Cerebellar cortex (tissue), 1 donor: ENCODE data around the gene GSTK1.
"Not testable (repeated sequence)": the region's sequence is repeated elsewhere in the genome, so short reads cannot be mapped to it uniquely, and the experiment has no call there.

Experiments used
- DNase-seq: peaks from one replicate; pipeline ENCODE4 v3.0.0-alpha.2; 2015; ENCODE audit warnings: low spot score

GSTK1 gene

DNA sequence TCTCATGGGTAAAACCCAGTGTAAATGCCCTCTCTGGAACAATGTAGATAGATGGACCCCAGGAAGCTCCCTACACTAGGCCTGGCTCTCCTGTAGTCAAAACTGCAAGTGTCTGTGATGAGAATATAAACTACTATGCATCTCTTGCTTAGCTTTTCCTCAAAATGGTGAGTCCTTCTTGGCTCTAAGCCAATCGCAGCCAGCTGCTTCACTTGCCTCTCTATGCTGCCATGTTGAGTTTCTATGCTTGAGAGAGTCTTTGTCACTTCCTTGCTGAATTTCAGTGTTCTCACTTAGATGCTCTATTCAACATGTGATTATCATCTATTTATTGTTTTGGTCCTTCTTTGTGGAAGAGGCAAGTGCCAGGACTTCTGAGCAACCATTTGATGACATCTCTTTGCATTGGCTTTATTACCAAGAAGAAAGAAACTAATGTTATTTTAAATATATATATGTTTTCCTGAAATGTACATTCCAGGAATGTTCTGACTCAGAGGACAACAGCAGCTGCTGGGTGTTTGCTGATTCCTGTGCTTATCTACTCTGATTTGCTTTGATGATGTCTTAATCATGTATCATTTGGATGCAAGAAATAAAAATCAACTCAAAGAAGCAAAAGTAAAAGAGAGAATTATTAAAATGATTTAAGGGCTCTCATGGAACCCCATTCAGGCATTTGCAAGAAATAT is 24.8 kb upstream of the GSTK1 start:
- DNase-seq, result no peak

DNA sequence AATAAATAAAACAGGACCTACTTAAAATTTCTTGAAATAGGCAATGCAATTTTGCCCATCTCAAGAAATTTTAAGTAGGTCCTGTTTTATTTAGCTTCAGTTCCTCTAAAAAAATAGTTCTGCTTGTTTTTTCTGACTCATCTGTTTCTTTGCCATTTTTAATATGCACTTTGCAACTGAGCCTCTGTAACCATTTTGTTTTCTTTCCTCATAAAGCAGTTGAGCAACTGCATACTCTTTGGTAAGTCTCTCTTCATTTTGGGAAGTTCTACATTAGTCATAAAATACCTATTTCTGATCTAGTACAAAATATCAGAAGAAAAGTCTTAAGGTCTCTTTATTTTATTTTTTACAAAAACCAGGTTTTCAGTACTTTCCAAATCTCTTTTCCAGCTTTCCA is 23.4 kb upstream of the GSTK1 start:
- DNase-seq, result no peak

DNA sequence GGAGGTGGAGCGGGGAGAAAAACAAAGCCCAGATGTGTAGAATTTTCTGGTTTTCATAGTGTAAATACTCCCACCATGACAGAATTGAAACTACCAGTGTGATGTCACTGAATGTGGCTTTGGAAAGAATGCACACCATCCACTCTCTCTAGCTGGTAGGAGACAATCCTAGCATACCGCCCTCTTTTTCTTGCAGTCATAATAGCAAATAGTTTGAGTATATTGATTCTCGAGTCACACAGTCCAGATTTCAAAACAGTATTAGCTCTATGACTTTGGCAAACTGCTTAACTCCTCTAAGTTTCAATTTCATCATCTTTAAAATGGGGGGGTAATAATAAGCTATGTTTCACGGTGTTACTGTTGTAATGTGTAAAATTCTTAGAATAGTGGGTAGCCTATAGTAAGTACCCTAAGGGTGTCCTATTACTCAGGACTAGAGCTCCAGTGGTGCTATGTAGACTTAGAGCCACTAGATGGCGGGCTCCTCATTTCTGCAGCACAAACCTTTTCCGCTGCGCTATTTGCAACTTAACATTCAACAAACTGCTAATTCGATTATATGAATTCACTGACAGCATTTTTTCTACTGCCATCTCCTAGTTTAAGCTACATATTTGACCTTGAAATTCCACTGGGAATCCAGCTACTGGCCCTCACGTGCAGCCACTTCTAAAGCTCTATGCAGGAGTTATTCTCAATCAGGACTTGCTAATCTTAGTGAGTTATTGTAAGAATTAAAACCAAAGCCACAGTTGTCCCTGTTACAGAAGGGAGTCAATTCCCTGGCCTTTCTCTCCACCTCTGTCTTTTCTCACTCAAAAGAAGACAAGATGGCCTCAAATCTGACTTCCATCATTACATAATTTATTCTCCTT is 22.7 kb upstream of the GSTK1 start:
- peak; percentile 79 for DNase-seq

DNA sequence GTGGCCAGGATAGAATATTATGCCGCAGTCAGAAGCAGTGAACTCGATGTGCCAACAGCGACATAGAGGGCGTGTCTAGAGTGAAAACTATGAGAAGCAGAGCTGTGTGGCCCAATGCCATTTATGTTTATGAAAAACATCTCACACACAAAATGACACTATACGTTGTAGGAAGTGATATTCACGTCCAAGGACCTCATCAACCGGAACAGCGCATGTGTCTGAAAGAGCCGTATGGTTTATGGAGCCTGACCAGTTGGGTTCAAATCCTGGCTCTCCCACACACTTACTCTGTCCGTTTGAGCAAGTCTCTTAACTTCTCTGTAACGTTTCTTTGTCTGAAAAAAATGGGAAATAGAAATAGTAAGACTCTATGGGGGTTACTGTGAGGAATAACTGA is 20.9 kb upstream of the GSTK1 start:
- no peak for DNase-seq

DNA sequence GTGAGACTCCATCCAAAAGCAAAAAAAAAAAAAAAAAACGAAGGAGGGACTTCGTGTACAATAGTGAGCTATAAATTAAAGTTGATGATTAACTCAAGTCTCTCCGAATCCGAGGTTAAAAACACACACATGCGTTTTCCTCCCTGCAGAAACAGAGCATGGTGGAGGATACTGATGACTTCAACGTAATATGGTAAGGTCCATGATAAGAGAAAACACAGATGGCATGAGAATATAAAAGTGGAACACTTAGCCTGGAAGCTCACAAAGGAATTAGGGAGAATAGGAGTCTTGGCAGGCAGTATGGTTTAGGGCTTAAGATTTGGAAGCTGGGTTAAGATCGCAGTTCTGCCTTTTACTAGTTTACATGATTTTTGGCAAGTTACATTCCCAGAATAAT is 20.1 kb upstream of the GSTK1 start:
- no peak for DNase-seq

DNA sequence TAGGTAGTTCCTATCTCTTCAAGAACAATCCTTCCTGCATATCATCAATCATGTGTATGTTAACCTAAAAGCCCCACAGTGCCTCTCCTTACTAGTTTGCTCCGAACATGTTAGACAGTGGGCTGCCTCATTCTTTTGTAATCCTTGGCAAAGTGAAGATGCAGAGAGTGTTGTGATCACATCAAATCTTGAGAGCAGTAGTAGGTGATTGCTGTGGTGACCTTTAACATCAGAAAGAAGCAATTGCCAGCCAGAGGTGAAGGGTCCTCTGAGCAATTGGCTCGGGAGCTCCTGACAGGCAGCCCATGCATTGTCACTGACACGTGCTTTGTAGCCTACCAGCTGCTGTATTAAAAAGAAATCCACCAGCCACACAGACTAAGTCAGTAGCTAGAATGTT is 19.6 kb upstream of the GSTK1 start:
- DNase-seq, result no peak

DNA sequence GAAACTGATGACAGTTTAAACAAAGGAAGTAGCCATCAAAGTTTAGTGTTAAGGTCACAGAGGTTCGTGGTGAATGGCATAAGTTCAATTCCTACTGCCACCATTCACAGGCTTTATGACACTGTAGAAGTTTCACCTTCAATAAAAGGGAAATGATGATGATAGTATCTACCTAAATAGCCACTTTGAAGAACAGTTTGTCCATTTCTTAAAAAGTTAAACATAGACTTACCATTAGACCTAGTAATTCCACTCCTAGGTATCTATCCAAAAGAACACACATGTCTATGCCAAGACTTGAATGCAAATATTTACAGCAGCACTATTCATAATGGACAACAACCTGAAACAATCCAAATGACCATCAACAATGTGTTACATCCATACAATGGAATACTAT is 18.9 kb upstream of the GSTK1 start:
- DNase-seq, result no peak

DNA sequence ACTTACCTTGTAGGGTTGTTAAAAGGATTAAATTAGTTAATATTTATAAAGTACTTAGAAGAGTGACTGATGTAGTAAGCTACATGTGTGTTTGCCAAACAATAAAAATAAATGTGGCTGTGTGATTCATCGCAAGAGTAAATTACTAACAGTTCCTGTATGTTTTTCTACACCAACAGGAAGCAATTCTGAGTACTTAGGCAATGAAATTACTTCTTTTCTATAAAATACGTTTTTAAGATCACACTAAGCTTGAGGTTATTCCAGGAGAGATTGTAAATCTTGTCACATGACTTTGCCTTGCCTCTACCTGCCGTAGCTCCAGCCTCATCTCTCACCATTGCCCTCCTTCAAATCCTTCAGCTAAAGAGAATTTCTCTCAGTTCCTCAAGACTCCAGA is 18.1 kb upstream of the GSTK1 start:
- DNase-seq, result no peak

DNA sequence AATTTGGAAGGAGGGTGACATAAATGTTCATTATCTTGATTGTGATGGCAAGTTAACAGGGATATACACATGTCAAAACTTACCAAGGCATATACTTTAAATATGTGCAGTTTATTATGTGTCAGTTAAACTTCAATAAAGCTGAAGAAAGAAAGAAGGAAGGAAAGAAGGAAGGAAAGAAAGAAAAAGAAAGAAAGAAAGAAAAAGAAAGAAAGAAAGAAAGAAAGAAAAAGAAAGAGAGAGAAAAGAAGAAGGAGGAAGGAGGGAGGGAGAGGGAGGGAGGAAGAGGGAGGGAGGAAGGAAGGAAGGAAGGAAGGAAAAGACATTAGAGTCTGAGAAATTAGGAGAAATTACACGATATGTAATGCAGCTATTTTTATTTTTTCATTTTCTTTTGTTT is 15.9 kb upstream of the GSTK1 start:
- no peak for DNase-seq

DNA sequence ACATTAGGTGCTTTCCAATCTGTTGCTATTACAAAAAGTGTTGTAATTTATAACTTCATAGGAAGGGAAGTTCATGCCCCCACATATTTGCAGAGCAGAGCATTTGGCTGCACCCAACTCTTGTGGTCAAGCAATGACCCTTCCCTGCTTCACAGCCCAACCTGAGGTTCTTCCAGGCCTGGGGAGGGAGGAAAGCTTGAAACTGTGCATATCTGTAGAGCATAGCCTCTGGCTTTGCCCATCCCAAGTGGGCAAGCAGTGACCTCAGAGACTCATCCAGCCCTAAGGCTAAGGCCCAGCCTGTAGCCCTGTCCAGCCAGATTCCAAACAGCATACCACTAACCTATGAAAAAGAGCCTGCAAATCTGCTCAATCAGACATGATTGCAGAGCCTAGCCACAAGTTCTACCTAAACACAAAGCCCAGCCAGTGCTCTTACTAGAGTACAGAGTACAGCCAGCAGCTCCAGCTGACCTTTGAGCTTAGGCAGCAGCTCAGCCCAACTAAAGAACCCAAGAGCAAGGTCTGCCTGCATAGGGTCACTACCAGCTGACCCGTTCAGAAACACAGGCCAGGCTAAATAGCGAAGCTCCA is 14.4 kb upstream of the GSTK1 start:
- no peak for DNase-seq

DNA sequence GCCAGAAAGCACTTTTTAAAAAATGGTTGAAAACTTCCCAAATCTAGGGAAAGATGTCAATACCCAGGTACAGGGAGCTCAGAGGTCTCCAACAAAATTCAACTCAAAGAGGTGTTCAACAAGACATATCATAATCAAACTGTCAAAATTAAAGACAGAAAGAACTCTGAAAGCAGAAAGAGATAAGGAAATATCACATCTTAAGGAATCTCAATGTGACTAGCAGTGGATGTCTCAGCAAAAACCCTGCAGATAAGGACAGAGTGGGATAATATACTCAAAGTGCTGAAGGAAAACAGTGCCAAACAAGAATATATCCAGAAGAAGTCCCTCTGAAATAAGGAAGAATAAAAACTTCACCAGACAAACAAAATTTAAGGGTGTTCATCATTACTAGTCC is 13.0 kb upstream of the GSTK1 start:
- DNase-seq, result no peak

DNA sequence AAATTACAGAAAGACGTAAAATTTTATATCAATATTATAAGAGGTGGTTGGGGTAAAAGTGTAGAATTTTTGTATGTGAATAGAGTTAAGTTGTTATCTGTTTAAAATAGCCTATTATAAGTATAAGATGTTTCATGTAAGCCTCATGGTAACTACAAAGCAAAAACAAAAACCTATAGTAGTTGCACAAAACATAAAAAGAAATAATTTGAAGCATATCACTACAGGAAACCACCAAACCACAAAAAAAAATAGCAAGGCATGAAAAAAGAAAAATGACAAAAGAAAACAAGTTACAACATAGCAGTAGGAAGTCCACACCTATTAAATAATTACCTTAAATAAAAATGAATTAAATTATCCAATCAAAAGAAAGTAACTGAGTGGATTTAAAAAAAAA is 12.4 kb upstream of the GSTK1 start:
- no peak for DNase-seq

DNA sequence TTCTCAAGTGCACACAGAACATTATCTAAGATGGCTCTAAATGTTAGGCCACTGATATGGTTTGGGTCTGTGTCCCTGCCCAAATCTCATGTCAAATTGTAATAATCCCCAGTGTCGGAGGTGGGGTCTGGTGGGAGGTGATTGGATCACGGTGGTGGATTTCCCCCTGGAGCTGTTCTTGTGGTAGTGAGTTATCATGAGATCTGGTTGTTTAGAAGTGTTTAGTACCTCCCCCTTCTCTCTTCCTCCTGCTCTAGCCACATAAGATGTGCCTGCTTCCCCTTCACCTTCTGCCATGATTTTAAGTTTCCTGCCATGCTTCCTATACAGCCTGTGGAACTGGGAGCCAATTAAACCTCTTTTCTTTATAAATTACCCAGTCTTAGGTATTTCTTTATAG is 11.2 kb upstream of the GSTK1 start:
- DNase-seq, result no peak

DNA sequence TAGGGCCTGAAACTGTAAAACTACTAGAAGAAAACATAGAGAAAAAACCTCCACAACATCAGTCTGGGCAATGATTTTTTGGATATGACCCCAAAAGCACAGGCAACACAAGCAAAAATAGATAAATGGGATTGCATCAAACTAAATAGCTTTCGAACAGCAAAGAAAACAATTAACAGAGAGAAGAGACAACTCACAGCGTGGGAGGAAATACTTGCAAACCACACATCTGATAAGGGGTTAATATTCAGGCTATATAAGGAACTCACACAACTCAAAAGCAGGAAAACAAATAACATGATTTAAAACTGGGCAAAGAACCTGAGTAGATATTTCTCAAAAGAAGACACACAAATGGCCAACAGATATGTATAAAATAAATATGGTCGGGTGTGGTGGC is 7.7 kb upstream of the GSTK1 start:
- no peak for DNase-seq

DNA sequence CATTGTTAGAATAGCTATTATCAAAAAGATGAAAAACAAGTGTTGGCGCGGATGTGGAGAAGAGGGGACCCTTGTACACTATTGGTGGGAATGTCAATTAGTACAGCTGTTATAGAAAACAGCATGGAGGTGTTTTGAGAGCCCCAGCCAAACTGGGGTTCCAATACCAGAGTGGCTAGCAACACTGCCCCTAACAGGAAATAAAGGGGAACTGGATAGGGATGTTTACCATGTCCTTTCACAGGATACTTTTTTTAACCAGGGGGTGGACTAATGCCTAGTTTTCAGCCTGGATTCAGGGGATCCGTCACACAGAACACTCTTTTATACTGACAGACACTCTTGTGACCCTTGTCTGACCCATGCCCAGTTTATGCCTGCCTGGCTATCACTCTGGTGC is 6.9 kb upstream of the GSTK1 start:
- no peak for DNase-seq

DNA sequence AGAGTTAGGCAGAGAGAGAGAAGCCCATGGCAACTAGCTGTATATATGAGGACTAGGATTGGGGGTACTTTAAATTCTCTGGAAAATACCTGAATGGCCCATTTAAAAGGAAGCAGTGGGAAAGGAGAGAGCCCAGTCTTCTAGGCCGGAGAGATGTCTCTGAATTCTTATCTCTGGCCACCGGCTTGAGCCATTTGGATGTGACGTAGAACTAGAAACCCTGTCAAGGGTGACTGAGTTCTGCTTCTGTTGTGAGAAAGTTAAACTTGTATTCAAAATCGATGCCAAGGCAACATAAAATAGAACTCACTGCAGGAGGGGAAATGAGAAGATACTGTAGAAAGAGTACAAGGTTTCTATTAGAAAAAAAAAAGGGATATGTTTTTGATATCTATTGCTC is 6.3 kb upstream of the GSTK1 start:
- no peak for DNase-seq

DNA sequence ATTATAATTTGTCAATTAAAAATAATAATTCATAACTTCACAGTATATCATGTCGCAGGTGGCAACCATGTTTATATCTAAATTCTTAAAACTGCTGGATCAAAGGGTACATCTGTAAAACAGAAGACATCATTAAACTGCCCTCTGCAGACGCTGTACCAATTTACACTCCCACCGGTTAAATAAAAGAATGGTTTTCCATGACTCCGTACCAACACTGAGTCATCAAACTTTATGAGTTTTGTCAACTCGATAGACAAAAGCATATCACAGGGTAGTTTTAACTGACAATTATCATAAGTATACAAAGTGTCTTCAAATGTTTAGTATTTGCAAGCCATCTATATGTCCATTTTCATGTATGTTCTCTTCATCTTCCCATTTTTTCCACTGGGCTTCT is 5.7 kb upstream of the GSTK1 start:
- no peak for DNase-seq

DNA sequence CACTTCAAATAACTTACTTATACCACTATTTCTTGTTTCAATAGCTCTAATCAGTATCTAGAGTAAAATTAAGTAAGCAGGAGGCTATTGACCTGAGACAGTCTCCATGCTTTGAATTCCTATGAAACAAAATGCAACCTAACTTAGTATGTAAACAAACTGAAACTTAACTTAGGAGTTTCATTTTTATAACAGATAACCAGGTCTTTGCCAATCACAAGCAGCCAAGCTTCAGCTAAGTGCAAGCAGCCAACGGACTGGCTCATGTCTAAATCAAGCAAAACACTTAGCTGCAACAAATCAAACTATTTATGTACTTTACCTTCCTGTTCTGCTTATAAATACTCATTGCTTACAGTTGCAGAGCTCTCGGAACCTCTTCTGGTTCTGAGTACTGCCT is 4.4 kb upstream of the GSTK1 start:
- no peak for DNase-seq

DNA sequence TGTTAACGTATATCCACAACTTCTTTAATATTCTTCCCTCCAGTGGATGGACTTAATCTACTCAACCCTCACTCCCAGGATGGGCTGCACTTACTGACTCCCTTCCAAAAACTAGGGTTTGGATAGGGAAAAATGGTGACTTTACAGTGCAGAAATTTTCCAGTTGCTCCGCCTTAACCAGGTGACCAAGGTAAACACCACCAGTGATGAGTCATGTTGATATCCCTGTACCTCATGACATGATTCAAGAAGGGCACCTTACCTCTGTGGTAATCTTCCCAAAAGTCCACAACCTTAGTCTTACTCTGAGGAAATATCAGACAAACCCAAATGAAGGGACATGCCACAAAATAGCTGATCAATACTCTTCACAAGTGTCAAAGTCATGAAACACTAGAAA is 3.5 kb upstream of the GSTK1 start:
- no peak for DNase-seq

DNA sequence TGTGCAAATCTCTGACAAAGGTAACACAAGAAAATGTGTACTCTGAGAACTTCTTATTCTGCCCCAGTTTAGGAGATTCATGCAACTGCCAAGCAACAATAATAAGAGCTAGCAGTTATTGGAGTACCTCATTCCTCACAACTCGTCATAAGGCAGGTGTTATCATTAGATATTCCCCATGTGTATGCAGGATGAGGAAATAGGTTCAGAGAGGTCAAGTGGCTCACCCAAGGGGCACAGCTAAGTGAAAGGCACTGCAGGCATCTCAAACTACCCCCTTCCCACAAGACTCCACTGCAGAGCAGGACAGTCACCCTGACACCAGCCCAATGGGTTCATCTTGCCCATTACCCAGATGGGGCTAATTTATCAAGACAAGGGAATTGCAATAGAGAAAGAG is 1.3 kb upstream of the GSTK1 start:
- DNase-seq, result no peak

DNA sequence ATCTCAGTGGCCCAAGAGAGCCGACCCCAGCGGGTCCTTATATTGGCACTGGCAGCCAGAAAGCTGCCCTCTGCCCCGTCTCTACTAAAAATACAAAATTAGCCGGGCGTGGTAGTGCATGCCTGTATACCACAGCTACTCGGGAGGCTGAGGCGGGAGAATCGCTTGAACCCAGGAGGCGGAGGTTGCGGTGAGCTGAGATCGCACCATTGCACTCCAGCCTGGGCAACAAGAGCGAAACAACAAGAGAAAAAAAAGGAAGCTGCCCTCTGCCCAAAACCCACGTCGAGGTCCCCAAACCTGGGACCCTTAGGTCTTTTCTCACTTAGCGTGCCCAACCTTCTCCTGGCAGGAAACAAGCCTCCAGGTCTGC is 941 bp downstream of the GSTK1 start:
- not testable (repeated sequence) for DNase-seq

DNA sequence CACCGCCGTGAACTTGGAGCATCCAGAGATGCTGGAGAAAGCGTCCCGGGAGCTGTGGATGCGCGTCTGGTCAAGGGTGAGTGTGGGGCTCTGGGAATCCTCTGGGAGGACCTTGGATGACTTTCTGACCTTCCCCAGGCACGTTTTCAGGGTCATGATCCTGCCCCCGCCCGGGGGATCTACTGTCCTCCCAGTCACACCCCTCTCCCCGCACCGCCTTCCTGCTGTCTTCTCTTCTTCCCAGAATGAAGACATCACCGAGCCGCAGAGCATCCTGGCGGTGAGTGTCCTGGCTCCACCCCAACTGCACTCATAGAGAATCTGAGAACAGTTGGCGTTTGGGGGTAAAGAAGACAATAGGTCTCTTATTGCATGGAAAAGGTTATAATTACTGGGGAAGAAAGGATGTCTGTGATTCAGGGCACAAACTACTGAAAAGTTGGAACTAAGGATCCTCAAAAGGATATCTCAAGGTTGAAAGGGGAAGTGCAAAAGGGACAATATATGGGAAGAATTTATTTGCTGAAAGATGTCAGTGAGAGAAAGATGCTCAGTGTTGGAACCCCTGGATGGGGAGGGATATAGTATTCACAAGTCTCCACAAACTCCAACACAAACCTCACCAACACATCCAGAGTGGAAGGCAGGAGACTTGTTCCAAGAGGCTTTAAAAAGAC is 1.9 kb downstream of the GSTK1 start:
- peak; percentile 28 for DNase-seq

DNA sequence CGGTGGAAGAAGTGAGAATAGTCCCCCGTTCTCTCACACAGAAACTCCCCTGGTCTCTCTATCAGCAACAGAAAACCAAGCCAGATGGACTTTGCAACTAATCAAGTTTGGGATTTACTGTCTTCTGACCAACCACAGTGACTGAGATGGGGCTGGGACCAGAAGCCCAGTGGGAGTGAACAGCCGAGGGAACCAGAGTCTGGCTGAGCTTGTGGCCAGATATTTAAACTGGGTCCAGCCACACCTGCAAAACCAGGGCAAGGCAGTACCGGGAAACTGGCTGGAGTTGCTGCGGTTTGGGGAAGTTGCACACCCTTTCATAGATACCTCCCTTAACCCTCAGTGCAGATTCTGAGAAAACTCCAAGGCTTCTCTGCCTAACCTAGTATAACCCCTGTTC is 6.0 kb downstream of the GSTK1 start:
- no peak for DNase-seq
